ENCODE results near the gene POLR2E. TPM values are rescaled to one million over a fixed set of nuclear protein-coding genes. Genes with fewer than 3 reads are reported as not detected.
A peak's percentile ranks its signal among the peaks of the same experiment; 100 is the strongest.

The POLR2E gene
- total RNA-seq, 1 donor from 2014 or later: 148 TPM

DNA sequence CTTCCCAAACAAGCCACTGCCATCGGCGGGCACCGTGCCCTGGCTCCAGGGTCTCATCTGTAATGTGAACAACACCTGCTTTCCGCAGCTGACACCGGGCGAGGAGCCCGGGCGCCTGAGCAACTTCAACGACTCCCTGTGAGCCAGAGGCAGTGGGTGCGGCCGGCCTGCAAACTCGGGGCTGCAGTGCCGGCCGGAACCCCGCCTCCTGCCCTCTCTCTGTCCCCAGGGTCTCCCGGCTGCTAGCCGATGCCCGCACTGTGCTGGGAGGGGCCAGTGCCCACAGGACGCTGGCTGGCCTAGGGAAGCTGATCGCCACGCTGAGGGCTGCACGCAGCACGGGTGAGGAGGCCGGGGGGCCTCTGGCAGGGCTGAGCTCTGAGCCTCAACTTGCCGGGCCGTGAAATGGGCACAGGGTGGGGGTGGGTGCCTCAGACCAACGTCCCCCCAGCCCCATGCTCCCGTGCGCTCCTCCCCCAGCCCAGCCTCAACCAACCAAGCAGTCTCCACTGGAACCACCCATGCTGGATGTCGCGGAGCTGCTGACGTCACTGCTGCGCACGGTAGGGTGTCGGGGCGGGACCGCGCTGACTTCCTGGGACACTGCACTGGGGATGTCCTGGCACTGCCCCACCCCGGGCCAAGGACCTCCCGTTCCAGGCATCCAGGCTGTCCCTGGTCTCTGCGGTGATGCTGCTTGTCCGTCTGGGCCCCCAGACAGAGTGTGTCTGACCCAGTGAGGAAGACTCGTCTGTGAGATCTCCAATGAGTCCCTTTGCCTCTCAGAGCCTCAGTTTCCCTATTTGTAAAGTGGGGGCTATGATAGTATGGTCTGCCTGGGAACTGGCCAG lies 53.1 kb downstream of the POLR2E start:
- ATAC-seq: no peak
- intact Hi-C loops (cut with micrococcal nuclease): no loop called here
- peak; percentile 41 for DNase-seq

GRCh38 chr19:1041272-1041834 lies 53.8 kb downstream of the POLR2E start:
- ATAC-seq: no peak

GRCh38 chr19:1040476-1041271 lies 54.5 kb downstream of the POLR2E start:
- intact Hi-C loops (cut with micrococcal nuclease): no loop called here
- ATAC-seq (peak; percentile 80), DNase-seq (peak; percentile 93)

More at GRCh38 chr19:1041272-1041834, 53.8 kb downstream of the POLR2E start:
- DNase-seq: no peak
- intact Hi-C loops (cut with micrococcal nuclease): no loop called here

DNA sequence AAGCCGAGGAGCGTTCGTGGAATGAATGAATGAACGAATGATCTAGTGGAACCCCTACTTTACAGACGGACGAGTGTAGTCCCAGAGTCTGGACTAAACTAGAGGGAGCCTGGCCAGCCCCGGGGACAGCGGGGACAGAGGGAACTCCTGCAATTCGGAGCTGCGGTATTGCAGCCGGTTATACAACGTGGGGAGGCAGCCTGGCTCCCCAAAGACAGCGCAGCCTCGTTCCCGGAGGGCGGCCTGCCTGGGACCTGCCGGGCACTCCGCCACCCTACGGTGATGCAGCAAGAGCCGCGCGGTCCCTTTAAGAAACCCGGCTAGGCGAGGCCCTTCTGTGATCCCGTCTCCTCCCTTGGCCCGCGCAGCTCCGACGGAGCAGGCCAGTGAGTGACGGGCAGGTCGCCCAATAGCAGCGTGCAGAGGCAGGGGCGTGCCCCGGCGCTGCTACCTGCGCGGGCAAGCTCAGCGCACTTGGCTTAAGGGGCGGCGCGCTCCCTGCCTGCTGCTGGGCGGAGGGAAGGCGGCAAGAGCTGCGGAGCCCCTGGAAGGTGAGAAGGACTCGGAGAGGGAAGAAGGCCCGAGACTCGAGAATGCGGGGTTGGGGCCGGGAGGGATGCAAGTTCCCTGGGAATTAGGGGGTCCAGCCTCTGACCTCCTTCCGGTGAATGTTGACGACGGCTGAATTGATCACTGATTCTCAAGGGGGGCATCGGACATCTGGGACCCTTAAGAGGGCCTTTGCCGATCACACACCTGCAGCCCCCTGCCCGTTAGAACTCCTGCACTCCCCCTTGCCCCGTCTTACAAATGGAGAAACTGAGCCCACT lies 55.3 kb downstream of the POLR2E start, which contains the start of gene ABCA7:
TSS of gene ABCA7 (plus strand) at position 462 of the 830 bp plus-strand sequence. CDS start 1,255 bp downstream, outside the sequence.
- DNase-seq (peak; percentile 99), ATAC-seq (peak; percentile 96)
- intact Hi-C loops (cut with micrococcal nuclease): no loop called here

DNA sequence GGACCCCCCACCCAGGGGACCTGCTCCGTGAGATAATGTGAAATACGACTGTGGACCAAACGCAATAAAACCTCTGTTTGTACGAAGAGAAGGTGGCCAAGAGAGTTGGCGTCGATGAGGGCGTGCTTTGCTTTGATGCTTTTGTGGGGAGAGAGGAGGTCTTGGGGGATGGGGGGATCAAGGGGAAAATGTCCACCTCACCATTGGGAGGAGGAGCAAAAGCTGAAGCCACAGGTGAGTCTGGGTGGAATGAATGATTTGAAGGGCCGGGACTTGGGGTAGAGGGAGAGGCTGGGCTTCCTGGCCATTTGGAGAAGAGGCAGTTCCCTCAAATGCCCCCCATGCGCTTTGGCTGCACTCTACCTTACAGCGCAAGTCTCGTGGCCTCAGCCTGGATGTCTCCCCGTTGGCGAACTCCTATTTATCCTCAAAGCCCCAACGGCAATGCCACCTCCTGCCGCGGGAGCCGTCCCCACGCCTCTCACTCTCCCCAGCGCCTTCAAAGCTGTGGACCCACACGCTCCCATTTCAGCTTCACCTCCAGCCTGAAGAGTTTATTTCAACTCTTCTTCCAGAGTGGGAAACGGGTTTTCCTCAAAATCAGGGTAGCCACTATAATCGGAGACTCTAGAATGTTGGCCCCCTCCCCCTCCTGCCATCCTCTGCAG lies 56.1 kb downstream of the POLR2E start:
- ATAC-seq (no peak), DNase-seq (peak; percentile 21)
- intact Hi-C loops (cut with micrococcal nuclease): no loop called here

DNA sequence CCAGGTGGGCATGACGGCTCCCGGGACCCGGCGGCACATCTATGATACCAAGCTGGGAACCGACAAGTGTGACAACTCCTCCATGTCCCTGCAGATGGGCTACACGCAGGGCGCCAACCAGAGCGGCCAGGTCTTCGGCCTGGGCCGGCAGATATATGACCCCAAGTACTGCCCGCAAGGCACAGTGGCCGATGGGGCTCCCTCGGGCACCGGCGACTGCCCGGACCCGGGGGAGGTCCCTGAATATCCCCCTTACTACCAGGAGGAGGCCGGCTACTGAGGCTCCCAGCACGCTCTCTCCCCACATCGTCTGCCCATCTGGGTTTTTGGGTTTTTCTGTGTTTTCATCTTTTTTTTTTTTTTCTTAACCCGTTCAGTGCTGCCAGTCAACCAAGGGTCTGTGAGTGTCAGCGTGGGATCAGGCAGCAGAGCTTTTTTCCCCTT lies 57.5 kb downstream of the POLR2E start:
- DNase-seq (no peak), ATAC-seq (no peak)
- intact Hi-C loops (cut with micrococcal nuclease): no loop called here

Other genes starting within 250 kb of the POLR2E start
- 1.5 TPM for gene ELANE, start 243.1 kb downstream of the POLR2E start, total RNA-seq
- gene CFD, start 235.7 kb downstream of the POLR2E start, total RNA-seq: 252 TPM
- gene MED16, start 202.2 kb downstream of the POLR2E start, total RNA-seq: 23.7 TPM
- not detected for gene RNU6-9, start 201.9 kb downstream of the POLR2E start, total RNA-seq
- gene R3HDM4, start 182.2 kb downstream of the POLR2E start, total RNA-seq: 20.0 TPM
- gene KISS1R, start 178.0 kb downstream of the POLR2E start, total RNA-seq: not detected
- 5.7 TPM for gene ARID3A, start 169.3 kb downstream of the POLR2E start, total RNA-seq
- 20.4 TPM for gene WDR18, start 111.0 kb downstream of the POLR2E start, total RNA-seq
- not detected for gene GRIN3B, start 95.0 kb downstream of the POLR2E start, total RNA-seq
- gene TMEM259, start 74.3 kb downstream of the POLR2E start, total RNA-seq: 122 TPM
- not detected for gene RNU6-2, start 73.9 kb downstream of the POLR2E start, total RNA-seq
- 94.0 TPM for gene CNN2, start 68.8 kb downstream of the POLR2E start, total RNA-seq
- 9.4 TPM for gene ABCA7, start 55.3 kb downstream of the POLR2E start, total RNA-seq
- gene ARHGAP45, start 28.2 kb downstream of the POLR2E start, total RNA-seq: 6.0 TPM
- gene GPX4, start 8.6 kb upstream of the POLR2E start, total RNA-seq: 337 TPM
- 18.7 TPM for gene SBNO2, start 78.9 kb upstream of the POLR2E start, total RNA-seq
- 66.2 TPM for gene STK11, start 110.4 kb upstream of the POLR2E start, total RNA-seq
- gene CBARP, start 142.6 kb upstream of the POLR2E start, total RNA-seq: 1.2 TPM
- 686 TPM for gene ATP5F1D, start 146.4 kb upstream of the POLR2E start, total RNA-seq
- gene MIDN, start 153.2 kb upstream of the POLR2E start, total RNA-seq: 59.7 TPM
- gene CIRBP, start 174.0 kb upstream of the POLR2E start, total RNA-seq: 248 TPM
- 13.1 TPM for gene FAM174C, start 180.2 kb upstream of the POLR2E start, total RNA-seq
- gene EFNA2, start 190.5 kb upstream of the POLR2E start, total RNA-seq: not detected

Data from left ventricle myocardium superior (tissue), 1 donor.